DMS153 treated with DMSO at 0.1 percent for 48 hours (cell line): ENCODE results near the gene PTPRZ1.
A peak's percentile ranks its signal among the peaks of the same experiment; 100 is the strongest.

Experiments
- DNase-seq: peaks from one replicate; lab custom pipeline; 2025; ENCODE audit not compliant: unreplicated experiment; lab: John Stamatoyannopoulos, UW

Gene PTPRZ1

DNA sequence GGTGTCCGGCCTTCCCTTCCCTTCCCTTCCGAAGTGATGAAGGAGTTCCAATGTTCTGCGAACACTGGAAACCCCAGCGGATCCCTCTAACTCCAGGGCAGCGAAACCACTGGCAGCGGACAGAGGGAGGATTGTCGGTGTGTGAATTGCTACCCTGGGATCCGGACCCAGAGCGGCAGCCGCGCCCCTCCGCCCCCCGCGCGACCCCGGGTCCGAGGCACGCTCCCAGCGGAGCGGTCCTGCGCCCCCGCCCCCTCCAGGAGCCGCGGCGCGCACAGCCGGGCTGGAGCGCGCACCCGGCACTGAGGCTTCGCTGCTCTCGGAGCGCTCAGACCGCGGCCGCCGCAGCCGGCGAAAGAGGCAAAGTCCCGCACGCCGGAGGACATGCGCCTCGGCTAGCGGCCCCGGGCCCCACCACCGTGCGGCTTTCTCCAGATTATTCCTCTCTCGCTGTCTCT, at the start of gene PTPRZ1:
Gene PTPRZ1, plus strand, starts transcription at position 331 of the 458 bp plus-strand sequence. CDS start 339 bp downstream, outside the sequence.
- DNase-seq = no peak

DNA sequence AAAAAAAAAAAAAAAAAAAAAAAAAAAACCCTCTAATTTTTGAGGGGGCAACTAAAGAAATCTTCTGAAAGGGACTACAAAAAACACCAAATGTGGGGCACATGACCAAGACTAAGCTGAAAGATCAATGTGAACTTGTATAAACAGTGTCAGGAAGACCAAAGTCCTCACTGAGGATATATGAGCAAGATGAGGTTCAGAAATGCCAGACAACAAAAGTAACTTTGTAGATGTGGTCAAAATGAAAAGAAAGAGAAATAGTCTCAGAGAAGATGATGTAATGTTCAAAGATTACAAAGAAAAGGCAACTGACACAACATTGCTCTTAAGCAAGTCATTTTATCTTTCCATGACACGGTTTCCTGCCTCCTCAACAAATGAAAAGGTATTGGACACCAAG, 48.7 kb upstream of the PTPRZ1 start:
- DNase-seq = no peak

DNA sequence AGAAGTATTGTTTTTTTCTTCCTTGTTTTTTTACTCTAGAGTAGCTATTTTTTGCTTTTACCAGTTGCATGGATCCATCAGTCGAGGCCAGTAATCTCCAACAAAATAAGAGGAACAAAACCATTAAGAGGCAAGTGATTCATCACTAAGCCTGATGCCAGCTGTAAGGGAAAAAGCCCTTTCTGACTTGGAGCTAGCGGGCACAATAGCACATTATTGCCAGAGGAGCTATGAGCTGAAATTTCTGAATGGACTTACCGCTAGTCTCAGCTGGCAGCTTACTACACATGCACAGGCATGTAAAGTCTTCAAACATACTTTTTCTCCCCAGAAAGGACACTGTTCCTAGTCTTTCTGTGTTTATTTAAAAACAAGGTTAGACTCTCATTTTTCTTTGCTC, 41.6 kb upstream of the PTPRZ1 start:
- no peak for DNase-seq

GRCh38 chr7:121831801-121832200, 41.2 kb upstream of the PTPRZ1 start:
- DNase-seq = peak; percentile 12

GRCh38 chr7:121832347-121832746, 40.6 kb upstream of the PTPRZ1 start:
- no peak for DNase-seq

DNA sequence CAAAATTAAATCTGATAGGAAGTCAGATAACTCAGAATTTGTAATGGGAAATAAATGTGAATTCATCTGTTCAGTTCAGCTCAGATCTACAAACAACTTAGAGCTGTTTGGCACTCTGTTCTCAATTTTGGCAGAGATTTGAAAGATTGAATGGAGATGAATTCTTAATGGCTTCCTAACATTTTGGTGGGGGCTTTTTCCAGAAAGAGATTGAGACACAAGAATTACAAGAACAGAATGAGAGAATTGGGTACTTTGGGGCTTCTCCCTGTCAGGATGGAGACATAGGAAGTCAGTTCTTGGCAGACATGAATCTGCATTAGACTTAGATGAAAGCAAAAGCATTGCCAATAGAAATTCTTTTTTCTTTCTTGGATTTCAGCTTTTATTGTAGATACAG, 39.0 kb upstream of the PTPRZ1 start:
- DNase-seq = no peak

- DNase-seq = no peak
Measured at GRCh38 chr7:121837462-121837861, 35.5 kb upstream of the PTPRZ1 start.

- DNase-seq = no peak
Measured at GRCh38 chr7:121847041-121847440, 25.9 kb upstream of the PTPRZ1 start.

DNA sequence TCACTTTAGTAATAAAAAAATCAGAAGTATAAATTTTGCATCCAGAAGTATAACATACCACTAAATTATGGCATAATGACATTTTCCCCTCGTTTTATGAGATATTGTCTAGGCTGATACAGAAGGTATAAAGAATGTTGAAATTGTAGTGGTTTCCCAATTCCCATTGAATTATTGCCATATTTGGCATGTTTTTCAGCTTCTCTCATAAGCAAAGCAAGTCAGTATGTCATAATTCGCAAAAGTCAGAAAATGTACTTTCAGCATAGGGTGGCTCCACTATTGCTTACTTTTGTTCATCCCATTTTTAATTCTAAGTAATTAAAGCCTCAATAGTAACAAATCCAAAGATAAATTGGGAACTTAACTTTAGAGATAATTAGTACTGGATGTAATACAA, 19.7 kb upstream of the PTPRZ1 start:
- DNase-seq = no peak

GRCh38 chr7:121860953-121861352, 12.0 kb upstream of the PTPRZ1 start:
- DNase-seq = no peak

GRCh38 chr7:121862591-121862990, 10.4 kb upstream of the PTPRZ1 start:
- DNase-seq = no peak

DNA sequence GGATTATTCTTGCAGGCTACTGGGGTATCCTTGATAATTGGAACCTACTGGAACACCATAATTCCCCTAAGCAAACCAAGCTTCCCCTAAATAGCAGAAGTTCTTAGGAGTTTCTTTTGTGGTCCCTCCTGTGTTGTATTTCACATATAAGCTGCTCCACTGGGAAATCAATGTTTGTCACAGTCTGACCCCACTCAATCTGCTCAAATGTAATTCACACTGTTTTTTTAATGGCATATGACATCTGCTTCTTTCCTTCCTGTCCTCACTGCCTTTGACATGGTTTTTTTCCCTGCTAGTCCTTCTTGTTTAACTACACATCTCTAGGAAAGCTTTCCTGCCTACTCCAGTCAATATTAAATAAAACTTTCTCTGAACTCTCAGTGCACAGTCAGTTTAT, 1.8 kb upstream of the PTPRZ1 start:
- DNase-seq = no peak

- DNase-seq = no peak
Measured at GRCh38 chr7:121873289-121874194, 581 bp downstream of the PTPRZ1 start.

DNA sequence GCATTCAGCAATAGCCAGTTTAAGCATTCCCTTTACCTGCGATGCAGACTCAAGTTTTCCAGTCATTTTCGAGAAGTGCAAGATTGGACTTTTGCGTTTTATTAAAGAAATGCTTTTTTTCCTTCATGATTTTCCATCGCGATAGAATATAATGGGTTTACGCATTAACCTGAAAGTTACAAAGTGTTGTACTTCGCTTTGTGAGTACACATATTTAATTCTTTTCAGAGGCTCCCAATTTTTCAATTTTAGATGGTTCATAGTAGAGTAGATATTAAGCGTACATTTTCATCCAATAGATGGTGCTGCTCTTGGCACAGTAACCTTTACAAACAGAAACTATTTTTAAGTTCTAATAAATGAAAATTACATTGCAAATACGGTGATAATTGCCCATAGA, 1.3 kb downstream of the PTPRZ1 start:
- no peak for DNase-seq

DNA sequence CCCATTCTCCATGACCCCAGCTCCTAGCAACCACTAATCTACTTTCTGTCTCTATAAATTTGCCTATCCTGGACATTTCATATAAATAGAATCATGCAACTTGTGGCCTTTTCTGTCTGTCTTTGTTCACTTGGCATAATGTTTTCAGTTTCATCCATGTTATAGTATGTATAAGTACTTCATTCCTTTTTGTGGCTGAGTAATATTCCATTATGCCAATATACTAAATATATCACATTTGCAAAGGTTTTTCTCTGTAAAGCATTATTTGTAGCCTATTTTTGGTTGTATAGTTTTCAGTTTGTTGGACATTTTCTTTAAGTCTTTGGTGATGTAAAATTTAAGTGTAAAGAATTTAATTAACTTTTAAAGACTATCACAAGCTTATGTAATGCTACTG, 2.2 kb downstream of the PTPRZ1 start:
- no peak for DNase-seq

DNA sequence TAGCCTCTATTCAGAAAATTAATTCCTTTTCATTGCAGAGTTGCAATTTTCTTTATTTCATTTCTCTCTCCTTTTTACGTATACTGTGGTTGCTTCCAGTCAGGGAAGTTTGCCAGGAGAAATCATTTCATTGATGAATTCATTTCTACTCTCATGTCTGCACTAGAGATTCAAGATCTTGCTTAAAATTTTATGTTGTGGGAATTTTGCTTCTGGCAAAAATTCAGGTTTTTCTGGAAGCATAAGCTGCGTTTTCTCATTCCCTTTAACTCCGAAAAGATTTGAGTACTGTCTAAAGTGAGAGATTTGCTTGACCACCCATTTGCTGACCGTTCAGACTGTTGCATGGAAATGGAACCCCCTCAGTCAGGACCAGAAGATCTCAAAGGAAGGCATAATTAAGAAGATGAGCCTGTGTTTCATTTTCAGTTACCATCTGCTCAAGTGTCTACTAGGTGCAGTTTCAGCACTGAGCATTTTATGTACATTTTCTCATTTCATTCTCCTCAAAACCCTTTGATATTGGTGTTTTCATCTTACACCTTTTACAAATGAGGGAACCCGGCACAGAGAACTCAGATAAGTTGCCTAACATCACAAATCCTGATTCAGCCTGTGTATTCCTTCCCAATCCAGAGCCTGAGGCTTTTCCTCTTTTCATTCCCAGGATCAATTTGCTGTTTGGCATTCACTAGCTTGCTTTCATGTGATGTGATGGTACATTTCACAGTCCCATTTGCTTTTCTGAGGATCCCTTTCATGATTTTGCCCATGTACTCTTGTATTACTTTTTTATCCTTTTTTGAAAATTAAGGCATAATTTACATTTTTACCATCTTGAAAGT, 3.9 kb downstream of the PTPRZ1 start:
- DNase-seq = no peak

DNA sequence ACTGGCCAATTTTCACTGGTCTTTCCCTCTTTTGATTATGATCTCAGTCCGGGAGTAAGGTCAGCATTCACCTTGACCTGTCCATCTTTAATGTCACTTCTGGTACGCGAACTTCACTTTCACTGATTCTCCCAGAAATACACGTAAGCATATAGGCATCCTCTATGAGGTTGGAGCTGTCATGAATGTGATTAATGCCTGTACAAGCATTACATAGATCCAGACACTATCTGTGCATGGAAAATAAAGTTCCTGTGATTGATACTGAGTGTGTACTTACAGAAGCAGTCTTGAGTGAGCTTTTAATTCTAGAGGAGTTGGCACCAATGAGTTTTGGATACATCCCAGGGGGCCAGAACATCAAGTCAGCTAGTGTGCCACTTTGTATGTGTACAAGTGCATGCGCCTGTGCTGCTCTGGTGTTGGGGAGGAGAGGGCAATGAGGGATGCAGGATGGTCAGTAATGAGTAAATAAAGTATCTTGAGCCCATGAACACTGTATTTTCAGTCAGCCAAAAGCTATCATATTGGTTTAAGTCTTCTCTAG, 6.0 kb downstream of the PTPRZ1 start:
- DNase-seq = no peak

GRCh38 chr7:121879544-121879943, 6.6 kb downstream of the PTPRZ1 start:
- no peak for DNase-seq

DNA sequence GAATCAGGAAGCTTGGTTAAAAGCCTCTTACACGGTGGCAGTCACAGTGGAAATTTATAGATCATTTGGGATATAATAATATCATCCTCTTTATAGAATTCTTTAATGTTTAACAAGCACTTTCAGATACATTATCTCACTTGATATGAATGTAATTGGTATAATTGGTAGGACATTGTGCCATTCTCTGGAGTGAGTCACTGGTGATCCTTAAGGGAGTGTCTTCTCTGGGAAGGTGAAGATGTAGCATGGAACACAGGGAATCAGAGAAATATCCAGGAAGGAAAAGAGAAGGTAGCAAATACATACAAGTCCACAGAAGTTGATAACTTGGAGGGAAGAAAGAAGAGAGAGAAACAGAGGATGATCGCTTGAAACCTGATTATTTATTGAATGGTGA, 9.8 kb downstream of the PTPRZ1 start:
- no peak for DNase-seq

- no peak for DNase-seq
Measured at GRCh38 chr7:121885166-121885920, 12.4 kb downstream of the PTPRZ1 start.

- DNase-seq = no peak
Measured at GRCh38 chr7:121887634-121888033, 14.7 kb downstream of the PTPRZ1 start.
